BJ (cell line): ENCODE data around the gene ALPK1. TPM values are rescaled to one million over a fixed set of nuclear protein-coding genes. Genes with fewer than 3 reads are reported as not detected.

Experiments
- CTCF ChIA-PET: fragments of 350-600 bp; formaldehyde crosslinking; extraction: SDS; loops from one replicate; lab custom pipeline; 2021; ENCODE audit warnings: antibody characterized with exemption, inconsistent platforms; lab: Yijun Ruan, JAX
- POLR2A ChIA-PET: fragments of 300-600 bp; sonication (Branson Sonifier 250); formaldehyde crosslinking; extraction: SDS; loops from one replicate; lab custom pipeline; 2021; ENCODE audit warnings: antibody characterized with exemption; lab: Charles Lee
- DNase-seq: peaks from one replicate; pipeline ENCODE4 v3.0.0-alpha.2; 2011; ENCODE audit warnings: low read depth
- H3K27me3 ChIP-seq: 2 replicates; pipeline ENCODE4 v1.6.0; 2011; ENCODE audit warnings: low read length; ENCODE audit not compliant: control insufficient read depth, insufficient read depth
- H3K36me3 ChIP-seq: 2 replicates; pipeline ENCODE4 v1.5.1; 2011; ENCODE audit warnings: low read length; ENCODE audit not compliant: control insufficient read depth, insufficient read depth
- H3K4me3 ChIP-seq: 2 replicates; pipeline ENCODE4 v1.5.1; 2011; ENCODE audit warnings: low read depth, mild to moderate bottlenecking, control low read depth, low read length
- CTCF ChIP-seq: IDR thresholded peaks from 2 replicates; pipeline ENCODE4 v1.5.1; 2011; ENCODE audit warnings: low read depth, mild to moderate bottlenecking, control low read depth, inconsistent platforms, low read length, moderate library complexity; ENCODE audit not compliant: insufficient read depth
- polyA plus RNA-seq: library from polyadenylated mRNA; depleted of rRNA; stranded (reverse); fragments of >200 nt; gene quantifications from 2 replicates; pipeline ENCODE4 v1.2.3, GENCODE V29; 2011

Gene ALPK1
- polyA plus RNA-seq, 1 experiment: 7.6 TPM

GRCh38 chr4:112410804-112411203 lies 113.6 kb downstream of the ALPK1 start:
- POLR2A ChIA-PET: no interaction called here
- Histone ChIP-seq H3K36me3 (no peaks in the 10 kb centered on the region), H3K4me3 (no peak overlapping the region), H3K27me3 (no peaks in the 10 kb centered on the region)
- CTCF ChIA-PET: no interaction called here
- TF ChIP-seq CTCF: no peak
- no peak for DNase-seq

GRCh38 chr4:112411781-112412550 lies 114.8 kb downstream of the ALPK1 start:
- H3K4me3 ChIP-seq: no peak overlapping the region
- no peaks in the 10 kb centered on the region for H3K27me3 ChIP-seq
- CTCF ChIA-PET: no interaction called here
- no peak for DNase-seq
- POLR2A ChIA-PET: no interaction called here
- TF ChIP-seq CTCF: no peak
- no peaks in the 10 kb centered on the region for H3K36me3 ChIP-seq

DNA sequence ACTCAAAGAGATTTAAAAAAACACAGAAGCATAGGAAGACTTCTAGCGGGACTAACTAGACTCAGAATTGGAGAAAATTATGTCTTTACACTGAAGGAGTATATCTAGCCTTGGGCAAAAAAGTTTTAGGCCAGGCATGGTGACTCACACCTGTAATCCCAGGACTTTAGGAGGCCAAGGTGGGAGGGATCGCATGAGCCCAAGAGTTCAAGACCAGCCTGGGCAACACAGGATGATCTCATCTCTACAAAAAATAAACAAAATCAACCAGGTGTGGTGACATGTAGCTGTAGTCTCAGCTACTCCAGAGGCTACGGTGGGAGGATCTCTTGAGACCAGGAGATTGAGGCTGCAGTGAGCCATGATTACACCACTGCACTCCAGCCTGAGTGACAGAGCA lies 119.3 kb downstream of the ALPK1 start:
- TF ChIP-seq CTCF: no peak

GRCh38 chr4:112418092-112418491 lies 120.9 kb downstream of the ALPK1 start:
- DNase-seq: no peak
- H3K27me3 ChIP-seq: no peaks in the 10 kb centered on the region
- no peak for TF ChIP-seq CTCF
- ChIA-PET CTCF (interaction anchor here (1.1 kb wide), 1 partner anchor 11 kb away, joined by 3 read pairs; no protein-coding TSS in a partner anchor), POLR2A (no interaction called here)
- no peaks in the 10 kb centered on the region for H3K36me3 ChIP-seq
- H3K4me3 ChIP-seq: no peak overlapping the region

More for the DNA sequence above, 119.3 kb downstream of the ALPK1 start:
- no peaks in the 10 kb centered on the region for H3K27me3 ChIP-seq
- no peak for DNase-seq
- no peak overlapping the region for H3K4me3 ChIP-seq
- ChIA-PET CTCF (no interaction called here), POLR2A (no interaction called here)
- no peaks in the 10 kb centered on the region for H3K36me3 ChIP-seq

DNA sequence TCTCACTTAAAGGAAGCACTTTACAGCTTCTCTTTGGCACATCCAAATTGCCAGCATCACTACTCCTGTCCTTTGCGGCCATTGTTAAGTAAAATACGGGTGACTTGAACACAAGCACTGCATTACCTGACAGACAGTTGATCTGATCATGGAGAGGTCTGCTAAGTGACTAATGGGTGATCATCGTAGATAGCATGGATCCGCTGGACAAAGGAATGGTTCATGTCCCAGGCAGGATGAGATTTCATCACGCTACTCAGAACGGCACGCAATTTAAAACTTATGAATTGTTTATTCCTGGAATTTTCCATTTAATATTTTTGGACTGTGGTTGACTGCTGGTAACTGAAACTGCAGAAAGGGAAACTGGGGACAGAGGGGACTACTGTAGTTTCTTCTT lies 124.7 kb downstream of the ALPK1 start:
- Histone ChIP-seq H3K36me3 (no peaks in the 10 kb centered on the region), H3K27me3 (no peaks in the 10 kb centered on the region), H3K4me3 (no peak overlapping the region)
- ChIA-PET CTCF (no interaction called here), POLR2A (no interaction called here)
- TF ChIP-seq CTCF: no peak
- DNase-seq: no peak
